ENCODE data around the gene TBC1D22A. TPM values are rescaled to one million over a fixed set of nuclear protein-coding genes. Genes with fewer than 3 reads are reported as not detected.

TBC1D22A gene
- total RNA-seq, 2 donors from 2014 or later: 21.0 to 27.9 TPM

DNA sequence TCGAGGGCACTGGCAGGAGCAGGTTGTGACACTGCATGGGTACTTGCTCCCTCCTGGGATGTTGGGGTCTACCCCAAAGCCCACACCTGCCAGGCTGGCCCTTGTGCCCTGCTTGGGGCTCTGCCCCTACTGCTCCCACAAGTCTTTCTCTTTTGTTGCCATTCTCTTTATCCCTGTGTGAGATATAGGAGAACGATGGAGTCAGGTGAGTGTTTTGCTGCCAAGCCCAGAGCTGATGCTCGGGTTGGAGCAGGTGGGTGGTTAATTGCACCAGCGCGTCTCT, 292.6 kb downstream of the TBC1D22A start:
- Histone ChIP-seq H3K4me3 (ENCODE audit: low read length) (no peak overlapping the region), H3K36me3 (ENCODE audit: control insufficient read depth, insufficient read depth, low read length) (peaks cover 5% of the 10 kb centered on the region), H3K4me1 (ENCODE audit: control insufficient read depth, insufficient read depth, low read length) (peaks cover 2% of the 10 kb centered on the region), H3K9ac (ENCODE audit: extremely low read depth, low read length, poor library complexity, severe bottlenecking) (no peak overlapping the region), H3K27ac (ENCODE audit: low read depth, low read length) (no peak overlapping the region), H3K9me3 (ENCODE audit: control insufficient read depth, low read length) (no peaks in the 10 kb centered on the region), H3K27me3 (ENCODE audit: control insufficient read depth, insufficient read depth, low read length, poor library complexity, severe bottlenecking) (no peaks in the 10 kb centered on the region)
- H3K4me1 Mint-ChIP-seq: peaks cover 12% of the 10 kb centered on the region
- TF ChIP-seq, protein P1, sequence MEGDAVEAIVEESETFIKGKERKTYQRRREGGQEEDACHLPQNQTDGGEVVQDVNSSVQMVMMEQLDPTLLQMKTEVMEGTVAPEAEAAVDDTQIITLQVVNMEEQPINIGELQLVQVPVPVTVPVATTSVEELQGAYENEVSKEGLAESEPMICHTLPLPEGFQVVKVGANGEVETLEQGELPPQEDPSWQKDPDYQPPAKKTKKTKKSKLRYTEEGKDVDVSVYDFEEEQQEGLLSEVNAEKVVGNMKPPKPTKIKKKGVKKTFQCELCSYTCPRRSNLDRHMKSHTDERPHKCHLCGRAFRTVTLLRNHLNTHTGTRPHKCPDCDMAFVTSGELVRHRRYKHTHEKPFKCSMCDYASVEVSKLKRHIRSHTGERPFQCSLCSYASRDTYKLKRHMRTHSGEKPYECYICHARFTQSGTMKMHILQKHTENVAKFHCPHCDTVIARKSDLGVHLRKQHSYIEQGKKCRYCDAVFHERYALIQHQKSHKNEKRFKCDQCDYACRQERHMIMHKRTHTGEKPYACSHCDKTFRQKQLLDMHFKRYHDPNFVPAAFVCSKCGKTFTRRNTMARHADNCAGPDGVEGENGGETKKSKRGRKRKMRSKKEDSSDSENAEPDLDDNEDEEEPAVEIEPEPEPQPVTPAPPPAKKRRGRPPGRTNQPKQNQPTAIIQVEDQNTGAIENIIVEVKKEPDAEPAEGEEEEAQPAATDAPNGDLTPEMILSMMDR (conservative IDR thresholded peaks at IDR 0.05): no peak
- H3K27me3 Mint-ChIP-seq (ENCODE audit: insufficient read depth): no peaks in the 10 kb centered on the region
- 86 to 100% methylated on average over 3 to 5 of the region's 5 CpGs for WGBS, 2 experiments (ENCODE audit: insufficient coverage in 1 of 2, insufficient read length in 1 of 2)
- DNase-seq: no peak
- no peaks in the 10 kb centered on the region for H3K9me3 Mint-ChIP-seq
- H3K27ac Mint-ChIP-seq: no peak overlapping the region
- H3K36me3 Mint-ChIP-seq (ENCODE audit: low read depth): no peaks in the 10 kb centered on the region
- no peak overlapping the region for H3K4me3 Mint-ChIP-seq

DNA sequence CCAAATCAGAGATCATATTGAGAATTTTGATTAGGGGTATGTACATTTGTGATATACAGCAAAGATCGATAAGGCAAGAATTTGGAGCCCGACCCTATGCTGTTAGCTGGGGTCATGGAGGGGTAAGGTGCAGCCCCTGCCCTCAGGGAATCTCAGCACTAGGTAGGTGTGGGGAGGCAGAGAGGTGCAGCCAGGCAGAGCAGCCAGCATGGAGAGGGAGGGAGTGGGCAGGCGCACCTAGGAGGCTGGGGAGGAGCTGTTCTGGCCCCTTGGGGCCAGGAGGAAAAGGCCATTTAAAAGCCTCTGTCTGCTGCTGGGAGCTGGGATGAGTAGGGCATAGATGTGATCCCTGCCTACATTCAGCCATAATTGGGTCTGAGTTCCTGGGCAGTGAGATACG, 293.0 kb downstream of the TBC1D22A start:
- Mint-ChIP-seq H3K27ac (no peak overlapping the region), H3K4me1 (peaks cover 8% of the 10 kb centered on the region), H3K9me3 (no peaks in the 10 kb centered on the region), H3K4me3 (no peak overlapping the region), H3K27me3 (ENCODE audit: insufficient read depth) (no peaks in the 10 kb centered on the region), H3K36me3 (ENCODE audit: low read depth) (peaks cover under 1% of the 10 kb centered on the region)
- TF ChIP-seq, protein P1 (conservative IDR thresholded peaks at IDR 0.05): no peak
- Histone ChIP-seq H3K27me3 (ENCODE audit: control insufficient read depth, insufficient read depth, low read length, poor library complexity, severe bottlenecking) (no peaks in the 10 kb centered on the region), H3K9ac (ENCODE audit: extremely low read depth, low read length, poor library complexity, severe bottlenecking) (no peak overlapping the region), H3K36me3 (ENCODE audit: control insufficient read depth, insufficient read depth, low read length) (peaks cover 5% of the 10 kb centered on the region), H3K4me1 (ENCODE audit: control insufficient read depth, insufficient read depth, low read length) (peaks cover 2% of the 10 kb centered on the region), H3K9me3 (ENCODE audit: control insufficient read depth, low read length) (no peaks in the 10 kb centered on the region), H3K4me3 (ENCODE audit: low read length) (no peak overlapping the region), H3K27ac (ENCODE audit: low read depth, low read length) (no peak overlapping the region)
- 94 to 100% methylated on average over 4 of the region's 4 CpGs for WGBS, 2 experiments (ENCODE audit: insufficient coverage in 1 of 2, insufficient read length in 1 of 2)
- DNase-seq: no peak

DNA sequence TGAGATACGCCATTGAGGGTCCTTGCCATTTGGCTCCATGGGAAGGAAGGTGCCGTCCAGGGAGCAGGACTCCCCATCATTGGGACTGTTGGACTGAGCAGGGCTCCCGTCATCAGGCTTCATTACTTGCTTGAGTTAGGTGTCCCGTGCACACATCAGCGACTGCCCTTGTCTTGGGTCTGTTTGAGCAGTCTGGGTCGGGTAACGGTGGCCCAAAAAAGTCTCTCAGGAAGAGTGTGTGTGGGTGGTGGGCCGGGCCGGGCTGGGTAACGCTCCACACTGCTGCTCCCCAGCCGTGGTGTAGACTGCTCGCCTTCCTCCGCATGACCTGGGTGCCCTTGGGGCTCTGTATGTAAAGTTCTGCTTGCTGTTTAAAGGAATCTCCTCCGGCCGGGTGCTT, 293.5 kb downstream of the TBC1D22A start:
- no peak overlapping the region for H3K27ac ChIP-seq (ENCODE audit: low read depth, low read length)
- H3K36me3 Mint-ChIP-seq (ENCODE audit: low read depth): peaks cover 4% of the 10 kb centered on the region
- TF ChIP-seq, protein P1 (conservative IDR thresholded peaks at IDR 0.05): no peak
- H3K4me3 Mint-ChIP-seq: no peak overlapping the region
- peaks cover 7% of the 10 kb centered on the region for H3K4me1 Mint-ChIP-seq
- H3K36me3 ChIP-seq (ENCODE audit: control insufficient read depth, insufficient read depth, low read length): peaks cover 5% of the 10 kb centered on the region
- no peaks in the 10 kb centered on the region for H3K9me3 Mint-ChIP-seq
- H3K4me1 ChIP-seq (ENCODE audit: control insufficient read depth, insufficient read depth, low read length): no peaks in the 10 kb centered on the region
- DNase-seq: no peak
- no peak overlapping the region for H3K9ac ChIP-seq (ENCODE audit: extremely low read depth, low read length, poor library complexity, severe bottlenecking)
- WGBS, 2 experiments (ENCODE audit: insufficient coverage in 1 of 2, insufficient read length in 1 of 2): 81 to 95% methylated on average over 7 to 15 of the region's 15 CpGs
- no peak overlapping the region for H3K27ac Mint-ChIP-seq
- no peaks in the 10 kb centered on the region for H3K9me3 ChIP-seq (ENCODE audit: control insufficient read depth, low read length)
- no peaks in the 10 kb centered on the region for H3K27me3 ChIP-seq (ENCODE audit: control insufficient read depth, insufficient read depth, low read length, poor library complexity, severe bottlenecking)
- H3K4me3 ChIP-seq (ENCODE audit: low read length): no peak overlapping the region
- H3K27me3 Mint-ChIP-seq (ENCODE audit: insufficient read depth): no peaks in the 10 kb centered on the region

Measured in endodermal cell (in vitro differentiated cells).